Measurements from ENCODE around the gene RPS6KC1. TPM values are rescaled to one million over a fixed set of nuclear protein-coding genes. Genes with fewer than 3 reads are reported as not detected.
"Not testable (repeated sequence)": the region's sequence is repeated elsewhere in the genome, so short reads cannot be mapped to it uniquely, and the experiment has no call there.

Gene RPS6KC1
- total RNA-seq, 1 experiment from 2014 or later, result 20.5 TPM

DNA sequence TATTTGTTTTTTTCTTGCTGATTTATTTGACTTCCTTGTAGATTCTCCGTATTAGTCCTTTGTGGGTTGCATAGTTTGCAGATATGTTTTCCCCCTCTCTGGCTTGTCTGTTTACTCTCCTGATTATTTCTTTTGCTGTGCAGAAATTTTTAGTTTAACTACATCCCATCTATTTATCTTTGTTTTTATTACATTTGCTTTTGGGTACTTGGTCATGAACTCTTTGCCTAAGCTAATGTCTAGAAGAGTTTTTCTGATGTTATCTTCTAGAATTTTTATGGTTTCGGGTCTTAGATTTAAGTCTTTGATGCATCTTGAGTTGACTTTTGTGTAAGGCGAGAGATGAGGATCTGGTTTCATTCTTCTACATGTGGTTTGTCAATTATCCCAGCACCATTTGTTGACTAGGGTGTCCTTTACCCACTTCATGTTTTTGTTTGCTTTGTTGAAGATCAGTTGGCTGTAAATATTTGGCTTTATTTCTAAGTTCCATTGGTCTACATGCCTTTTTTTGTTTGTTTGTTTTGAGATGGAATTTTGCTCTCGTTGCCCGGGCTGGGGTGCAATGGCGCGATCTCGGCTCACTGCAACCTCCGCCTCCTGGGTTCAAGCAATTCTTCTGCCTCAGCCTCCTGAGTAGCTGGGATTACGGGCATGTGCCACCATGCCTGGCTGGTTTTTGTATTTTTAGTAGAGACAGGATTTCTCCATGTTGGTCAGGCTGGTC is 145.4 kb downstream of the RPS6KC1 start:
- H3K27me3 ChIP-seq (ENCODE audit: control insufficient read depth, insufficient read depth, low read length); DNase-seq (ENCODE audit: low read depth, low spot score); POLR2A ChIA-PET; CTCF ChIA-PET; H3K36me3 ChIP-seq (ENCODE audit: control insufficient read depth, insufficient read depth, low read length); in situ Hi-C loops (cut with HindIII; ENCODE audit: low pct_unique_long_range_greater_than_20kb, low sequenced_read_pairs); intact Hi-C loops (cut with micrococcal nuclease; ENCODE audit: unreplicated experiment); BruUV-seq (replicated peaks); H3K9me3 ChIP-seq (ENCODE audit: control insufficient read depth, insufficient read depth, low read depth, low read length); H3K4me1 ChIP-seq (ENCODE audit: control insufficient read depth, insufficient read depth, low read length); H3K27ac ChIP-seq (ENCODE audit: low read length); ATAC-seq; H3K4me3 ChIP-seq (ENCODE audit: low read depth in 2 of 2, low read length in 2 of 2): not testable (repeated sequence)
- TF ChIP-seq TCF7L2 (IDR thresholded peaks at IDR 0.05; ENCODE audit: low read depth, low read length), result peak; percentile 33; the same call in 1 of the 2 replicates

DNA sequence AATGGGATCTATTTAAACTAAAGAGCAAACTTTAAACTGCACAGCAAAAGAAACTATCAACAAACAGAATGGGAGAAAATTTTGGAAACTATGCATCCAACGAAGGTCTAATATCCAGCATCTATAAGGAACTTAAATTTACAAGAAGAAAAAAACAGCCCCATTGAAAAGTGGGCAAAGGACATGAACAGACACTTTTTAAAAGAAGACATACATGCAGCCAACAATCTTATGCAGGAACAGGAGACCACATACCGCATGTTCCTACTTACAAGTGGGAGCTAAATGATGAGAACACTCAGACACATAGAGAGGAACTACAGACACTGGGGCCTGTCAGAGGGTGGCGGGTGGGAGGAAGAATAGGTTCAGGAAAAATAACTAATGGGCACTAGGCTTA is 149.6 kb downstream of the RPS6KC1 start:
- ChIA-PET CTCF (no interaction called here), POLR2A (no interaction called here)
- Histone ChIP-seq H3K4me1 (ENCODE audit: control insufficient read depth, insufficient read depth, low read length) (no peaks in the 10 kb centered on the region), H3K27ac (ENCODE audit: low read length) (no peak overlapping the region), H3K9me3 (ENCODE audit: control insufficient read depth, insufficient read depth, low read depth, low read length) (no peaks in the 10 kb centered on the region), H3K36me3 (ENCODE audit: control insufficient read depth, insufficient read depth, low read length) (no peaks in the 10 kb centered on the region), H3K27me3 (ENCODE audit: control insufficient read depth, insufficient read depth, low read length) (no peaks in the 10 kb centered on the region), H3K4me3 (ENCODE audit: low read depth in 2 of 2, low read length in 2 of 2) (no peak overlapping the region)
- in situ Hi-C loops (cut with HindIII; ENCODE audit: low pct_unique_long_range_greater_than_20kb, low sequenced_read_pairs) (no loop called here), intact Hi-C loops (cut with micrococcal nuclease; ENCODE audit: unreplicated experiment) (no loop called here)
- ATAC-seq, result no peak
- no peak for DNase-seq (ENCODE audit: low read depth, low spot score)
- BruUV-seq (replicated peaks), result no TSS peak
- no peak for TF ChIP-seq POLR2AphosphoS5 (IDR thresholded peaks at IDR 0.05; ENCODE audit: low read depth, low read length)
- TF ChIP-seq CTCF (IDR thresholded peaks at IDR 0.05), result no peak

DNA sequence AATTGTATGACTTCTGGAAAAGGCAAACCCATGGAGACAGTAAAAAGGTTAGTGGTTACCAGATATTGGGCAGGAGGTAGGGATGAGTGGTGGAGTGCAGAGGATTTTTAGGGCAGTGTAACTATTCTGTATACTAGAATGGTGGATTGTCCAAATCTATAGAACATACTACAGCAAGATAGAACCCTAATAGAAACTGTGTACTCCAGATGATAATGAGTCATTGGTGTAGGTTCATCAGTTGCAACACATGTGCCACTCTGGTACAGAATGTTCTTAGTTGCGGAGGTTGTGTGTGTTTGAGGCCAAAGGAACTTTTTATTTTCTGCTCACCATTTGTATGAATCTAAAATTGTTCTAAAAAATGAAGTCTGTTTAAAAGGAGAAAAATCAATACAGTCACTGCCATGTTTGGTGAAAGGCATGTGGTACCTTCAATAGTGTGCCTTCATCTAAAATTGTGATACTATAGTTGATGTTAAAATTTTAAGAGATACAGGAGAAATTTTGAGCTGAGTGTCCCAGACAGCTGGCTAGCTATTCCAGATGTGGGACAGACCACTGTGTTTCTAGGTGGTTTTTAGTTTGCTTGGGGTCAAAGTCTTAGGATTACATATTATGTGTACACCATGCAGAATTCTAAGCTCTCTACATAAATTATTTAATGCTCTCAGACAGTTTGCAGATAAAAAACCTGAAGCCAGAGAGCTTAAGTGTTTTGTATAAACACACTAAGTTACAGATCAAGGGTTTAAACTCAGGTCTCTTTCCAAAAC is 150.5 kb downstream of the RPS6KC1 start:
- in situ Hi-C loops (cut with HindIII; ENCODE audit: low pct_unique_long_range_greater_than_20kb, low sequenced_read_pairs), result no loop called here
- CTCF ChIA-PET, result no interaction called here
- TF ChIP-seq TCF7L2 (IDR thresholded peaks at IDR 0.05; ENCODE audit: low read depth, low read length), result no peak
- TF ChIP-seq SIN3A (IDR thresholded peaks at IDR 0.05; ENCODE audit: borderline replicate concordance, insufficient read depth, low read depth, low read length), result no peak
- no peak for TF ChIP-seq POLR2AphosphoS5 (IDR thresholded peaks at IDR 0.05; ENCODE audit: low read depth, low read length)
- TF ChIP-seq, protein P1, sequence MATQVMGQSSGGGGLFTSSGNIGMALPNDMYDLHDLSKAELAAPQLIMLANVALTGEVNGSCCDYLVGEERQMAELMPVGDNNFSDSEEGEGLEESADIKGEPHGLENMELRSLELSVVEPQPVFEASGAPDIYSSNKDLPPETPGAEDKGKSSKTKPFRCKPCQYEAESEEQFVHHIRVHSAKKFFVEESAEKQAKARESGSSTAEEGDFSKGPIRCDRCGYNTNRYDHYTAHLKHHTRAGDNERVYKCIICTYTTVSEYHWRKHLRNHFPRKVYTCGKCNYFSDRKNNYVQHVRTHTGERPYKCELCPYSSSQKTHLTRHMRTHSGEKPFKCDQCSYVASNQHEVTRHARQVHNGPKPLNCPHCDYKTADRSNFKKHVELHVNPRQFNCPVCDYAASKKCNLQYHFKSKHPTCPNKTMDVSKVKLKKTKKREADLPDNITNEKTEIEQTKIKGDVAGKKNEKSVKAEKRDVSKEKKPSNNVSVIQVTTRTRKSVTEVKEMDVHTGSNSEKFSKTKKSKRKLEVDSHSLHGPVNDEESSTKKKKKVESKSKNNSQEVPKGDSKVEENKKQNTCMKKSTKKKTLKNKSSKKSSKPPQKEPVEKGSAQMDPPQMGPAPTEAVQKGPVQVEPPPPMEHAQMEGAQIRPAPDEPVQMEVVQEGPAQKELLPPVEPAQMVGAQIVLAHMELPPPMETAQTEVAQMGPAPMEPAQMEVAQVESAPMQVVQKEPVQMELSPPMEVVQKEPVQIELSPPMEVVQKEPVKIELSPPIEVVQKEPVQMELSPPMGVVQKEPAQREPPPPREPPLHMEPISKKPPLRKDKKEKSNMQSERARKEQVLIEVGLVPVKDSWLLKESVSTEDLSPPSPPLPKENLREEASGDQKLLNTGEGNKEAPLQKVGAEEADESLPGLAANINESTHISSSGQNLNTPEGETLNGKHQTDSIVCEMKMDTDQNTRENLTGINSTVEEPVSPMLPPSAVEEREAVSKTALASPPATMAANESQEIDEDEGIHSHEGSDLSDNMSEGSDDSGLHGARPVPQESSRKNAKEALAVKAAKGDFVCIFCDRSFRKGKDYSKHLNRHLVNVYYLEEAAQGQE (IDR thresholded peaks at IDR 0.05; ENCODE audit: insufficient read depth in 1 of 2, low read depth in 2 of 2, low read length in 1 of 2), result no peak
- no peak for TF ChIP-seq CTCF (IDR thresholded peaks at IDR 0.05)
- ATAC-seq, result no peak
- H3K36me3 ChIP-seq (ENCODE audit: control insufficient read depth, insufficient read depth, low read length), result no peaks in the 10 kb centered on the region
- H3K4me3 ChIP-seq (ENCODE audit: low read depth in 2 of 2, low read length in 2 of 2), result no peak overlapping the region
- no peak for DNase-seq (ENCODE audit: low read depth, low spot score)
- no peak overlapping the region for H3K27ac ChIP-seq (ENCODE audit: low read length)
- H3K9me3 ChIP-seq (ENCODE audit: control insufficient read depth, insufficient read depth, low read depth, low read length), result no peaks in the 10 kb centered on the region
- no peaks in the 10 kb centered on the region for H3K4me1 ChIP-seq (ENCODE audit: control insufficient read depth, insufficient read depth, low read length)
- intact Hi-C loops (cut with micrococcal nuclease; ENCODE audit: unreplicated experiment), result no loop called here
- H3K27me3 ChIP-seq (ENCODE audit: control insufficient read depth, insufficient read depth, low read length), result no peaks in the 10 kb centered on the region
- no TSS peak for BruUV-seq (replicated peaks)
- POLR2A ChIA-PET, result no interaction called here

Measured in Panc1 (cell line).